G401.6 (cell line): ENCODE measurements around the gene OR5B3.
"Not testable (repeated sequence)": the region's sequence is repeated elsewhere in the genome, so short reads cannot be mapped to it uniquely, and the experiment has no call there.

ENCODE experiments used
- FAIRE-seq: peaks from 2 replicates; lab custom pipeline; 2012; peaks lifted over from hg19 to GRCh38; lab: Jason Lieb, UNC

OR5B3 gene

DNA sequence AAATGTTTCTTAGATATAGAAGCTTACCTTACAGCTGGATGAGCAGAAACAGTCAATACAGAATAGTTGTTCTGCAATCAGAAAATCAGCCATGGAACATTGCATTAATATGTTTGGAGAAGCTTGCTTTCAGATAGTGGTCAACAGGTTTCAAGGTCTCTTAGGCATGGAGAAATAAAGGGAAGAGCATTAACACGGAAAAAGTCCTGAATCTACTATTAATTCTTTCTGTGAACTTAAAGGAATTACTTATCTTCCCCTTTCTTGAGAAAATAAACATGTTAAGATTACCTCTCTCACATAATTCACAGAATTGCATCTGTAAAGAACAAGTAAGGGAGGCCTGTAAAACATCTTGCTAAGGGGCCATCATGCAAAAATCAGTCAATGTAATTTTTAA lies at the start of gene OR5B3:
OR5B3 (minus strand) TSS at position 101 of the 400 bp plus-strand sequence. CDS start 3,465 bp downstream, outside the sequence.
- no peak for FAIRE-seq

GRCh38 chr11:58451585-58451984 lies 44.9 kb upstream of the OR5B3 start:
- FAIRE-seq: no peak

DNA sequence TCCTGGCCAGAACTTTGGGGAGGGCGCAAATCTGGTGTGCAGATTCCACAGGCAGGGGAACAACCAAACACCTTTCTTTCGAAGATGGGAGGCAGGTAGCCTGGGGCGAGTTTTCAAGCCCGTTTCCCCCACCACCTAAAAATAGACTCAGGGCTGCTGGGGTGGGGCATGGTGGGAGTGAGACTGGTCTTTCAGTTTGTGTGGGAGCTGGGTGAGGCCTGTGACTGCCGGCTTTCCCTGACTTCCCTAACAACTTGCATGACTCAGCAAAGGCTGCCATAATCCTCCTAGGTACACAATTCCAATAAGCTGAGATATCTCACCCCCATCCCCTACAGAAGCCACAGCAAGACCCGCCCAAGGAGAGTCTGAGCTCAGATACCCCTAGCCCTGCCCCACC lies 39.6 kb upstream of the OR5B3 start:
- FAIRE-seq: no peak

DNA sequence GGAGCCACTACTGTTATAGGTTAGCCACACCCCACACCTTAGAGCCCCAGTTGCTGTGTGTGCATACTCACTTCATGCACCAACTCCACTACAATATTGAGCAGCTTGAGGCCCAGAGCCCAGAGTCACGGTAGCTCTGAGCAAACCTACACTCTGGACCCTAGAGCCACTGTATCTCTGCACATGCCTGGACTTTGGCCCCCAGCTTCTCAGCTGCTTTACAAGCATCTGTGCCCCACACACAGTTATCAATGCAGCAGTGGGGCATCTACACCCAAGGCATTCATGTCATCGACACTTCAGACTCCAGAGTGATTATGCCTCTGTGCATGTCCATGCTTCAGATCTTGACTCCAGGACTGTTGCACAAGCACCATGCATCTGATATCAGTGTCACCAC lies 37.6 kb upstream of the OR5B3 start:
- FAIRE-seq: no peak

- no peak for FAIRE-seq
Measured at GRCh38 chr11:58442136-58442535, 35.5 kb upstream of the OR5B3 start, which contains the start of gene OR5B12. Gene OR5B12 (minus strand): TSS chr11:58442236. CDS start chr11:58440151, 2,085 bp downstream.

DNA sequence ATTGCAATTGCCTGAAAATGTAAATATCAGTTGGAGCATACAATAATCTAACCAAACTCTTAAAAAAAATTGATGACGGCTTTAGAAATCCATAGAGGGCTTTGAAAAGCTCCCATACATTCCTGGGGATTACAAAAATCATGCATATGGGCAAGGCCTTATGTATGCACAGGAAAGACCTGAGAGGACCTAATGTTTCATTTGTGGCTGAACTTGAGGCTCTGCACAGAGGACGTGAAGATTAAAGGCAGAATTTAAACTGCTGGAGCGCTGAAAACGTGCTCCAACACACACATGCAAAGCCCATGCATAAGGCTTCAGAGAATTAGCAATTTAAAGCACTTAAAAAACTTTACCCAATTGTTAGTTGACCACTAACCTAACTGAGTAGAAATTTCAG lies 31.8 kb upstream of the OR5B3 start:
- no peak for FAIRE-seq

DNA sequence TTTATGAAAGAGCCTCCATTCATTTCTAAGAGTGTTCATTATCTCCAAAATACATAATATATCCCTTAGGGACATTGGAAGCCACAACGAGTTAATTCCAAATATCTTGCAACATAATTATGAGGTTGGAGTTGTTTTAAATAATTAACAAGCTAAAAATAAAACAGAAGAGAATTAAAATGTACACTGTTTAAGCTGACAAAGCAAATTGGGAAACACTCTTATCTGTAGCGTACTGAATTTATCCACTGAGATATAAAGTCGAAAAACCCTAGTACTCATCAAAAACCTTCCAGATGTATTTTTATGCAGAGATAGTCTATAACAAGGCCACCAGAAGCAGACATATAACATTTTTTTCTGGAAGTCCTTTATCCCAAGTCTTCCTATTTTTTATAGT lies 27.5 kb upstream of the OR5B3 start:
- FAIRE-seq: no peak

DNA sequence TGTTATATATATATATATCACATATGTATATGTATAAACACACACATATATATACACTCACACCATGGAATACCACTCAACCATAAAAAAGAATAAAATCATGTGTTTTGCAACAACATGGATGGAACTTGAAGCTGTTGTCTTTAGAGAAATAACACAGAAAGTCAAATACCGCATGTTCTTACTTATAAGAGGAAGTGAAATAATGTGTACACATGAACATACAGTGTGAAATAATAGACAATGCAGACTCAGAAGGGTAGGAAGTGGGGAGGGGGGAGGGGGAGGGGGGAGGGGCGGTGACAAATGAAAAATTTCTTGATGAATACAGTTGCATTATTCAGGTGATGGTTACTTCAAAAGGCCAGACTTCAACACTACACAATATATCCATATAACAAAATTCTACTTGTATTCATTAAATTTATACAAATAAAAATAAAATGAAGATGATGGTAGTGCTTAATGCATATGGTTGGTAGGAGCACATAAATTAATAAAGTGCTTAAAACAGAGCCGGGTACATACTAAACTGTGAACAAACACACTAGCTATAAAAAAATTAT lies 27.0 kb upstream of the OR5B3 start:
- no peak for FAIRE-seq

DNA sequence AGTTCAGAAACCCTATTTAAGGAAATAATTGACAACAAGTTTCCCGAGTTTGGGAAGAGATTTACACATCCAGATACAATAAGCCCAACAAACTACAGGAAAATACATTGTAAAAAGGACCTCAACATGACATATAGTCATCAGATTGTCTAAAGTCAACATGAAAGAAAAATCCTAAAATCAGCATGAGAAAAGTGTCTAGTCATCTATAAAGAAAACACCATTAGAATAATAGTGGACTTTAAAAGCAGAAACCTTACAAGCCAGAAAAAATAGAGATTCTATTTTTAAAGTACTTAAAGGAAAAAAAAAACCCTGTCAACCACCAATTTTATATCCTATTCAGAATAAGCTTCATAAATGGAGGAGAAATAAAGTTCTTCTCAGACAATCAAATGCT lies 22.6 kb upstream of the OR5B3 start:
- no peak for FAIRE-seq

GRCh38 chr11:58428021-58428420 lies 21.3 kb upstream of the OR5B3 start, which contains the start of gene OR5B2:
Gene OR5B2 (minus strand): TSS chr11:58428121. CDS start chr11:58423261, 4,860 bp downstream.
- no peak for FAIRE-seq

DNA sequence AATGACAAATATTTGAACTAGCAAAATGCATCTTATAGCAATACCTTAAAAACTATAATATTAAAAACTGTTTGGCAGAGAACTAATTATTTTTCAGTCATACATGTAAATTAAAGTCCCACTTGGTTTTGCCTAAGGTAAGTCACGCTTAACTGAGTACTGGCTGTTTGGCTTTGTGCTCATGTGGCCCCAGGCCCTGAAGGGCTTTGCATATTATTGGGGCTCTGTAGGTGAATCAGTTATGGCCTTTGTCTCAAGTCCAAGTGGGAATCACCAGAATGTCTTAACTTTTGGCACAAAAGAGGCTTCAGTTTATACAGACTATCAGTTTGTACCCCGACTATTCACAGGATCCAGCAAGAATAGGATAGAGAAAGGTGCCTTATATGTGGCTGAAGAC lies 7.1 kb downstream of the OR5B3 start:
- not testable (repeated sequence) for FAIRE-seq

GRCh38 chr11:58395581-58395980 lies 11.1 kb downstream of the OR5B3 start:
- no peak for FAIRE-seq

GRCh38 chr11:58394195-58394594 lies 12.5 kb downstream of the OR5B3 start:
- FAIRE-seq: no peak

- FAIRE-seq: no peak
Measured at GRCh38 chr11:58392746-58393145, 13.9 kb downstream of the OR5B3 start.

- FAIRE-seq: no peak
Measured at GRCh38 chr11:58391879-58392278, 14.8 kb downstream of the OR5B3 start.

DNA sequence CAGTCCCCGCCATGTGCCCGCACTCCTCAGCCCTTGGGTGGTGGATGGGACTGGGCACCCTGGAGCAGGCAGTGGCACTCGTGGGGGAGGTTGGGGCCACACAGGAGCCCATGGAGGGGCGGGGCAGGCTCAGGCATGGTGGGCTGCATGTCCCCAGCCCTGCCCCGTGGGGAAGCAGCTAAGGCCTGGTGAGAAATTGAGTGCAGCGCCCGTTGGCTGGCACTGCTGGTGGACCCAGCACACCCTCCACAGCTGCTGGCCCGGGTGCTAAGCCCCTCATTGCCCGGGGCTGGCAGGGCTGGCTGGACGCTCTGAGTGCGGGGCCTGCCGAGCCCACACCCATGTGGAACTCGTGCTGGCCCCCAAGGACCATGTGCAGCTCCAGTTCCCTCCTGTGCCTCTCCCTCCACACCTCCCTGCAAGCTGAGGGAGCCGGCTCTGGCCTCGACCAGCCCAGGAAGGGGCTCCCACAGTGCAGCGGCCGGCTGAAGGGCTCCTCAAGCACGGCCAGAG lies 16.1 kb downstream of the OR5B3 start:
- FAIRE-seq: no peak

GRCh38 chr11:58358969-58359368 lies 47.7 kb downstream of the OR5B3 start, which contains the start of gene OR5B17:
Gene OR5B17 (minus strand): TSS chr11:58359069. CDS start chr11:58359069, 0 bp downstream.
- FAIRE-seq: no peak

DNA sequence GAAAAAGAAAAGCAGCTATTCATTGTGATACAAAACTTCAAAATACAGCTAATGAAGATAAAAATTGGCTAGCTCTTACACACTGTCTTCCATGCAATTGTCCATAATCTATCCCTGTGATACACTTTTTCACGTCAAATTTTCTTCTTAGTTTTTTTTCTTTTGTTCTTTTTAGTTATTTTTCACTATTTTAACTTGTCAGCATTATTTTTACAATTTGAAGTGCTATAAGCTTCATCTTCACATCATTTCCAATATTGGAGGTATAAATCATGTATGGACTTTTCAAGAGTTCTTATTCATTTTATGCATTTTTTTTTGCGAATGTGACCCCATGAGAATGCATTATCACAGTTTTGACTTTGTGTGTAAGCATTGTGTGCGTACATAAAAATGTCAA lies 51.9 kb downstream of the OR5B3 start:
- FAIRE-seq: no peak
